Panc1 (cell line): ENCODE results near the gene NUF2. TPM values are rescaled to one million over a fixed set of nuclear protein-coding genes. Genes with fewer than 3 reads are reported as not detected.

Source experiments
- ATAC-seq: fragments of 200-7000 bp; cut with Tn5 transposase; 2 replicates; pipeline ENCODE4 v1.9.1; 2020; ENCODE audit warnings: mild to moderate bottlenecking, moderate library complexity
- BruUV-seq: library from RNA; stranded (reverse); fragments of 400-500 nt; replicated peaks from 2 replicates; lab custom pipeline; 2021; lab: Mats Ljungman, UMichigan
- CTCF ChIA-PET: fragments of 300-600 bp; sonication (Branson Sonifier 250); formaldehyde crosslinking; loops from one replicate; lab custom pipeline; 2022; ENCODE audit warnings: antibody characterized with exemption; lab: Charles Lee
- POLR2A ChIA-PET: fragments of 300-600 bp; sonication (Branson Sonifier 250); formaldehyde crosslinking; loops from one replicate; lab custom pipeline; 2022; ENCODE audit warnings: antibody characterized with exemption; lab: Charles Lee
- DNase-seq: peaks from one replicate; pipeline ENCODE4 v3.0.0-alpha.2; 2010; ENCODE audit warnings: low read depth, low spot score
- H3K27ac ChIP-seq: 2 replicates; pipeline ENCODE4 v1.5.1; 2011; ENCODE audit warnings: mild to moderate bottlenecking, low read length, inconsistent platforms
- H3K27me3 ChIP-seq: fragments of 200-500 bp; sonication (Bioruptor generic); 2 replicates; pipeline ENCODE4 v1.6.0; 2014; ENCODE audit warnings: low read length, inconsistent platforms; ENCODE audit not compliant: control insufficient read depth, insufficient read depth
- H3K36me3 ChIP-seq: fragments of 200-500 bp; sonication (Bioruptor generic); 2 replicates; pipeline ENCODE4 v1.5.1; 2014; ENCODE audit warnings: inconsistent platforms, mild to moderate bottlenecking, low read length, moderate library complexity; ENCODE audit not compliant: control insufficient read depth, insufficient read depth
- H3K4me1 ChIP-seq: 2 replicates; pipeline ENCODE4 v1.5.1; 2011; ENCODE audit warnings: inconsistent platforms, mild to moderate bottlenecking, low read length, moderate library complexity; ENCODE audit not compliant: control insufficient read depth, insufficient read depth
- H3K4me3 ChIP-seq, 2 experiments: 2 replicates each; pipeline ENCODE4 v1.5.1; 2011 to 2012; ENCODE audit warnings: low read depth in 2 of 2, low read length in 2 of 2, mild to moderate bottlenecking in 2 of 2, inconsistent platforms in 1 of 2, moderate library complexity in 1 of 2
- H3K9me3 ChIP-seq: fragments of 200-500 bp; sonication (Bioruptor generic); 2 replicates; pipeline ENCODE4 v1.5.1; 2014; ENCODE audit warnings: low read depth, mild to moderate bottlenecking, inconsistent platforms, low read length, moderate library complexity; ENCODE audit not compliant: control insufficient read depth, insufficient read depth
- CTCF ChIP-seq: fragments of 450-650 bp; IDR thresholded peaks from 2 replicates; pipeline ENCODE4 v1.5.1; 2017; ENCODE audit warnings: mild to moderate bottlenecking
- POLR2AphosphoS5 ChIP-seq: IDR thresholded peaks from 2 replicates; pipeline ENCODE4 v1.6.1; 2012; ENCODE audit warnings: mild to moderate bottlenecking, low read depth, low read length, moderate library complexity
- REST ChIP-seq, 2 experiments: IDR thresholded peaks; 2 replicates each; pipeline ENCODE4 v1.6.1; 2011 to 2012; ENCODE audit warnings: low read depth in 2 of 2, control low read depth in 1 of 2, low read length in 1 of 2, mild to moderate bottlenecking in 1 of 2, moderate library complexity in 1 of 2; ENCODE audit not compliant: insufficient read depth in 1 of 2
- SIN3A ChIP-seq: IDR thresholded peaks from 2 replicates; pipeline ENCODE4 v1.6.1; 2012; ENCODE audit warnings: low read depth, mild to moderate bottlenecking, low read length, moderate library complexity, borderline replicate concordance; ENCODE audit not compliant: insufficient read depth
- TCF7L2 ChIP-seq: IDR thresholded peaks from 2 replicates; pipeline ENCODE4 v1.6.1; 2011; ENCODE audit warnings: mild to moderate bottlenecking, low read depth, low read length, inconsistent platforms
- in situ Hi-C: cut with HindIII; loops from 2 replicates; pipeline ENCODE4 v1.10.0; 2016; ENCODE audit warnings: low sequenced_read_pairs, low pct_unique_long_range_greater_than_20kb
- intact Hi-C: fragments of 100-400 bp; cut with micrococcal nuclease; formaldehyde crosslinking; loops from one replicate; pipeline ENCODE4 v1.10.0; 2022; ENCODE audit not compliant: unreplicated experiment
- total RNA-seq: library from RNA; stranded (reverse); gene quantifications from one replicate; pipeline ENCODE4 v1.2.1, GENCODE V29; 2021; ENCODE audit not compliant: unreplicated experiment

Gene NUF2
- total RNA-seq, 1 experiment from 2014 or later, result 26.1 TPM

GRCh38 chr1:163303561-163303960 is 18.2 kb upstream of the NUF2 start:
- in situ Hi-C loops, result no loop called here
- POLR2A ChIA-PET, result no interaction called here

DNA sequence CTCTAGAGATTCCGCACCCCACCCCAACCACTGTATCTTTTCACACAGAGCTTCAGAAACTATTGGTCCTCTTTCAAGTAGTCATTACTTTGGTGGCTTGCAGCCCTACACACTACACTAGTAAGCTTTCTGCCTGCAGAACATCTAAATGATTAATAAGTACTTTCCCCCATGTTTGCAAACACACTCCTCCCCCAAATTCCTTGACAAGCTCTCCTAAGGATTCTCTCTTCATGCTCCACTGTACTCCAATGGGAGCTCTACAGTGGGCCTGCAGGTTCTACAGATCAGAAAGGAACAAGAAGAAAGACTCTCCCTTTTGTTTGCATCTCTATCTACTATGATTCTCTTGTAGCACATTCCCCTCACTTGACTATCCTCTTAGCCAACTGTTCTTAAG is 16.3 kb upstream of the NUF2 start:
- no TSS peak for BruUV-seq
- TF ChIP-seq POLR2AphosphoS5, result no peak
- in situ Hi-C loops, result no loop called here

More at GRCh38 chr1:163303561-163303960, 18.2 kb upstream of the NUF2 start:
- BruUV-seq, result no TSS peak
- intact Hi-C loops, result no loop called here
- Histone ChIP-seq H3K9me3 (no peaks in the 10 kb centered on the region), H3K4me1 (no peaks in the 10 kb centered on the region), H3K4me3 (no peak overlapping the region), H3K27me3 (no peaks in the 10 kb centered on the region), H3K27ac (no peak overlapping the region), H3K36me3 (no peaks in the 10 kb centered on the region)
- no peak for DNase-seq
- TF ChIP-seq POLR2AphosphoS5 (no peak), REST (IDR thresholded peaks at IDR 0.05; ENCODE audit: insufficient read depth in 1 of 2, low read depth in 2 of 2, low read length in 1 of 2) (no peak), CTCF (no peak), TCF7L2 (no peak), SIN3A (no peak)
- CTCF ChIA-PET, result no interaction called here
- no peak for ATAC-seq

DNA sequence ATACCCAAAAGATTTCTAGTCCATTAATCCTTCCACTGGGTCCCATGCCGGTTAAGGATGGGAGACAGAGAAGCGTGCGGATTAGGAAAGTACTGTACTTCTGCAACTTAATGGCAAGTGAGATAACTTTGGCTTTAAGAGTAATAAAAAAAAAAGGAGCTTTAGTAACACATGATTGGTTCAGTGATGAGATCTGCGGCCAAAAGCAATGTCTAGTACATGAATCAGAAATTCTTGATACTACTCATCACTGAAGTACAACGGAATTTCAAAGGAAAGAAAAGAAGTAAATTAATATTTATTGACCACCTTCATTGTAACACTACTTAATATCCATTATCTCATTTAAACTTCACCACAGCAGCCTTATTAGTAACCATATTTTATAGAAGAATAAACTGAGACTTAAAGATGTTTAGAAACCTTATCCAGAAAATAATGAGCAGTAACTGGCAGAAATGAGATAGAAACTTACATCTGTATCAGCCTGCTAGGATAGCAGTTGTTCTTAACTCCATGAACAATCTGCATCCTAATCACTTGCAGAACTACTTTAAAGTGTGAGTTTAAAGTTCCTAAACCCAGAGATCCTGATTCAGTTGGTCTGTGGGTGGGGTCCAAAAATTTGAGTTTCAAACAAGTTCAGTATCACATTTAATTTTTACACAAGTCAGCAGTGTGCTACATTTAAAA is 14.1 kb upstream of the NUF2 start:
- DNase-seq (no peak), ATAC-seq (no peak)
- Histone ChIP-seq H3K27me3 (no peaks in the 10 kb centered on the region), H3K36me3 (no peaks in the 10 kb centered on the region), H3K9me3 (no peaks in the 10 kb centered on the region), H3K27ac (no peak overlapping the region), H3K4me3 (no peak overlapping the region), H3K4me1 (no peaks in the 10 kb centered on the region)
- intact Hi-C loops (no loop called here), in situ Hi-C loops (no loop called here)
- CTCF ChIA-PET, result no interaction called here
- BruUV-seq, result no TSS peak
- POLR2A ChIA-PET, result no interaction called here
- TF ChIP-seq POLR2AphosphoS5 (no peak), TCF7L2 (no peak), CTCF (no peak), REST (IDR thresholded peaks at IDR 0.05; ENCODE audit: insufficient read depth in 1 of 2, low read depth in 2 of 2, low read length in 1 of 2) (no peak), SIN3A (no peak)

More for the DNA sequence above, 16.3 kb upstream of the NUF2 start:
- ChIA-PET POLR2A (no interaction called here), CTCF (no interaction called here)
- intact Hi-C loops, result no loop called here
- Histone ChIP-seq H3K36me3 (no peaks in the 10 kb centered on the region), H3K27ac (no peak overlapping the region), H3K4me3 (no peak overlapping the region), H3K4me1 (no peaks in the 10 kb centered on the region), H3K9me3 (no peaks in the 10 kb centered on the region), H3K27me3 (no peaks in the 10 kb centered on the region)
- ATAC-seq, result no peak
- no peak for DNase-seq
